ENCODE data around the gene RMND5B. TPM values are rescaled to one million over a fixed set of nuclear protein-coding genes. Genes with fewer than 3 reads are reported as not detected.

The RMND5B gene
- total and polyA plus RNA-seq, 2 of the 13 experiments (the other 11 are each of a cell fraction or from before 2014, with no cell fraction given) = 18.6 to 20.4 TPM

DNA sequence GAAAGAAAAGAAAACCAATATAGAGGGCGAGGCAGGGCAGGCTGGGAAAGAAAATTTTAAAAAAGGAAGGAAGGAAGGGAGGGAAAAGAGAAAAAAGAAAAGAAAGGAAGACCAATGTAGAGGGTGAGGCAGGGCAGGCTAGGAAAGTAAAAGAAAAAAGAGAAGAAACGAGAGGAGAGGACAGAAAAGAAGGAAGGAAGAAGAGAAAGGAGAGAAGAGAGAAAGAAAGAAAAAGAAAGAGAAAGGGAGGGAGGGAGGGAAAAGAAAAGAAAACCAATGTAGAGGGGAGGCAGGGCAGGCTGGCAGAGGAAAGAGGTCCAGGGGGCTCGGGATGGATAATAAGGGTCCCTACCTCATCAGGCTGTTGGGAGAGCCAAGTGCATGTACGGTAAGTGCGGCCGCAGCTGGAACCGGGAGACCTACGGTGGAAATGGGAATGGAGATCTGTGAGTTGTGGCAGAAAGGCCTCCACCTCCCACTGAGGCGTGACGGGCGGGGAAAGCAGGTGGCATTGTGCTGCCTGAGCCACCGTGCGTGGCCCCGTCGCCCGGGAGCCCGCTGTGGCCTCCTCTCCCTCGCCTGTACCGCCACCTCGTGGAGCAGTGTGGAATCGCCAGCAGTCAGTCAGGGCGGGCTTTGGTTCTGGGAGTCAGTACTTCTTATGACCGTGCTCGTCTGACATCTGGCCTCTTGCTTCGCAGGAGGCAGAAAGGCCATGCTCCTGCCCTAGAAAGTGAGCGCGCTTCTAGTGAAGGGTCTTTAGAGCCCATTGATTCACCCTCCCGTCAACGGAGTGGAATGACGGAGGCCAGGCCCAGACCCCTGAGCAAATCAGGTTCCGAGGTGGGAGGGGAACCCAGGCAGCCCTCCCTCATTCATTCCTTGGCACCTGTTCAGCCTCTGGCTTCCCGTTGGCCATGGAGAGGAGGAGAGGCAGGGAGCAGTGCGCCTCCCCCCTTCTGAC, 33.2 kb downstream of the RMND5B start (continued):
- TF ChIP-seq, protein P1, sequence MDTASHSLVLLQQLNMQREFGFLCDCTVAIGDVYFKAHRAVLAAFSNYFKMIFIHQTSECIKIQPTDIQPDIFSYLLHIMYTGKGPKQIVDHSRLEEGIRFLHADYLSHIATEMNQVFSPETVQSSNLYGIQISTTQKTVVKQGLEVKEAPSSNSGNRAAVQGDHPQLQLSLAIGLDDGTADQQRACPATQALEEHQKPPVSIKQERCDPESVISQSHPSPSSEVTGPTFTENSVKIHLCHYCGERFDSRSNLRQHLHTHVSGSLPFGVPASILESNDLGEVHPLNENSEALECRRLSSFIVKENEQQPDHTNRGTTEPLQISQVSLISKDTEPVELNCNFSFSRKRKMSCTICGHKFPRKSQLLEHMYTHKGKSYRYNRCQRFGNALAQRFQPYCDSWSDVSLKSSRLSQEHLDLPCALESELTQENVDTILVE (CRISPR knock-in tag; IDR thresholded peaks at IDR 0.05) = peak; percentile 74; the same call in 1 of the 2 replicates
- TF ChIP-seq, protein P2, sequence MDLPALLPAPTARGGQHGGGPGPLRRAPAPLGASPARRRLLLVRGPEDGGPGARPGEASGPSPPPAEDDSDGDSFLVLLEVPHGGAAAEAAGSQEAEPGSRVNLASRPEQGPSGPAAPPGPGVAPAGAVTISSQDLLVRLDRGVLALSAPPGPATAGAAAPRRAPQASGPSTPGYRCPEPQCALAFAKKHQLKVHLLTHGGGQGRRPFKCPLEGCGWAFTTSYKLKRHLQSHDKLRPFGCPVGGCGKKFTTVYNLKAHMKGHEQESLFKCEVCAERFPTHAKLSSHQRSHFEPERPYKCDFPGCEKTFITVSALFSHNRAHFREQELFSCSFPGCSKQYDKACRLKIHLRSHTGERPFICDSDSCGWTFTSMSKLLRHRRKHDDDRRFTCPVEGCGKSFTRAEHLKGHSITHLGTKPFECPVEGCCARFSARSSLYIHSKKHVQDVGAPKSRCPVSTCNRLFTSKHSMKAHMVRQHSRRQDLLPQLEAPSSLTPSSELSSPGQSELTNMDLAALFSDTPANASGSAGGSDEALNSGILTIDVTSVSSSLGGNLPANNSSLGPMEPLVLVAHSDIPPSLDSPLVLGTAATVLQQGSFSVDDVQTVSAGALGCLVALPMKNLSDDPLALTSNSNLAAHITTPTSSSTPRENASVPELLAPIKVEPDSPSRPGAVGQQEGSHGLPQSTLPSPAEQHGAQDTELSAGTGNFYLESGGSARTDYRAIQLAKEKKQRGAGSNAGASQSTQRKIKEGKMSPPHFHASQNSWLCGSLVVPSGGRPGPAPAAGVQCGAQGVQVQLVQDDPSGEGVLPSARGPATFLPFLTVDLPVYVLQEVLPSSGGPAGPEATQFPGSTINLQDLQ (CRISPR knock-in tag; IDR thresholded peaks at IDR 0.05) = no peak
- TF ChIP-seq, protein P3, sequence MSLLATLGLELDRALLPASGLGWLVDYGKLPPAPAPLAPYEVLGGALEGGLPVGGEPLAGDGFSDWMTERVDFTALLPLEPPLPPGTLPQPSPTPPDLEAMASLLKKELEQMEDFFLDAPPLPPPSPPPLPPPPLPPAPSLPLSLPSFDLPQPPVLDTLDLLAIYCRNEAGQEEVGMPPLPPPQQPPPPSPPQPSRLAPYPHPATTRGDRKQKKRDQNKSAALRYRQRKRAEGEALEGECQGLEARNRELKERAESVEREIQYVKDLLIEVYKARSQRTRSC (CRISPR knock-in tag; IDR thresholded peaks at IDR 0.05; ENCODE audit: low read depth) = no peak
- TF ChIP-seq NRL (CRISPR knock-in tag; IDR thresholded peaks at IDR 0.05; ENCODE audit: borderline replicate concordance) (no peak), GATA4 (IDR thresholded peaks at IDR 0.05; ENCODE audit: borderline replicate concordance, low read depth) (no peak), STAG1 (CRISPR knock-in tag; IDR thresholded peaks at IDR 0.05) (peak; percentile 94), ZNF225 (CRISPR knock-in tag; IDR thresholded peaks at IDR 0.05) (no peak), RXRB (CRISPR knock-in tag; IDR thresholded peaks at IDR 0.05; ENCODE audit: borderline replicate concordance) (peak; percentile 23; the same call in 1 of the 2 replicates), KDM2A (CRISPR knock-in tag; IDR thresholded peaks at IDR 0.05; ENCODE audit: borderline replicate concordance, low read depth) (peak; percentile 86; the same call in 1 of the 2 replicates), ZFP36L1 (CRISPR knock-in tag; IDR thresholded peaks at IDR 0.05) (no peak), AGO1 (IDR thresholded peaks at IDR 0.05; ENCODE audit: low read depth, low read length, poor library complexity, severe bottlenecking) (no peak), NBN (conservative IDR thresholded peaks at IDR 0.05) (no peak), SMC3 (IDR thresholded peaks at IDR 0.05; ENCODE audit: low read length) (peak; percentile 42; the same call in 1 of the 2 replicates), XRCC5 (optimal IDR thresholded peaks at IDR 0.05; ENCODE audit: low read length) (peak; percentile 64), ZNF605 (CRISPR knock-in tag; IDR thresholded peaks at IDR 0.05) (no peak), ZMAT3 (CRISPR knock-in tag; conservative IDR thresholded peaks at IDR 0.05) (no peak), ZNF501 (CRISPR knock-in tag; IDR thresholded peaks at IDR 0.05) (peak; percentile 28; the same call in 1 of the 2 replicates), HNRNPLL (IDR thresholded peaks at IDR 0.05; ENCODE audit: low read depth, low read length, poor library complexity, severe bottlenecking) (peak; percentile 37), ZNF451 (CRISPR knock-in tag; IDR thresholded peaks at IDR 0.05) (0 out of 2 replicates have a peak, but pooled peaks have one; percentile 20), ZNF343 (CRISPR knock-in tag; IDR thresholded peaks at IDR 0.05) (no peak), ZNF891 (CRISPR knock-in tag; IDR thresholded peaks at IDR 0.05) (0 out of 2 replicates have a peak, but pooled peaks have one; percentile 63)
- TF ChIP-seq, protein P4, sequence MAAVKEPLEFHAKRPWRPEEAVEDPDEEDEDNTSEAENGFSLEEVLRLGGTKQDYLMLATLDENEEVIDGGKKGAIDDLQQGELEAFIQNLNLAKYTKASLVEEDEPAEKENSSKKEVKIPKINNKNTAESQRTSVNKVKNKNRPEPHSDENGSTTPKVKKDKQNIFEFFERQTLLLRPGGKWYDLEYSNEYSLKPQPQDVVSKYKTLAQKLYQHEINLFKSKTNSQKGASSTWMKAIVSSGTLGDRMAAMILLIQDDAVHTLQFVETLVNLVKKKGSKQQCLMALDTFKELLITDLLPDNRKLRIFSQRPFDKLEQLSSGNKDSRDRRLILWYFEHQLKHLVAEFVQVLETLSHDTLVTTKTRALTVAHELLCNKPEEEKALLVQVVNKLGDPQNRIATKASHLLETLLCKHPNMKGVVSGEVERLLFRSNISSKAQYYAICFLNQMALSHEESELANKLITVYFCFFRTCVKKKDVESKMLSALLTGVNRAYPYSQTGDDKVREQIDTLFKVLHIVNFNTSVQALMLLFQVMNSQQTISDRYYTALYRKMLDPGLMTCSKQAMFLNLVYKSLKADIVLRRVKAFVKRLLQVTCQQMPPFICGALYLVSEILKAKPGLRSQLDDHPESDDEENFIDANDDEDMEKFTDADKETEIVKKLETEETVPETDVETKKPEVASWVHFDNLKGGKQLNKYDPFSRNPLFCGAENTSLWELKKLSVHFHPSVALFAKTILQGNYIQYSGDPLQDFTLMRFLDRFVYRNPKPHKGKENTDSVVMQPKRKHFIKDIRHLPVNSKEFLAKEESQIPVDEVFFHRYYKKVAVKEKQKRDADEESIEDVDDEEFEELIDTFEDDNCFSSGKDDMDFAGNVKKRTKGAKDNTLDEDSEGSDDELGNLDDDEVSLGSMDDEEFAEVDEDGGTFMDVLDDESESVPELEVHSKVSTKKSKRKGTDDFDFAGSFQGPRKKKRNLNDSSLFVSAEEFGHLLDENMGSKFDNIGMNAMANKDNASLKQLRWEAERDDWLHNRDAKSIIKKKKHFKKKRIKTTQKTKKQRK (IDR thresholded peaks at IDR 0.05; ENCODE audit: low read length) = no peak

All from HepG2 (cell line).